ENCODE measurements around the gene BCL11A. TPM values are rescaled to one million over a fixed set of nuclear protein-coding genes. Genes with fewer than 3 reads are reported as not detected.

Gene BCL11A
- total RNA-seq: 11.0 TPM

DNA sequence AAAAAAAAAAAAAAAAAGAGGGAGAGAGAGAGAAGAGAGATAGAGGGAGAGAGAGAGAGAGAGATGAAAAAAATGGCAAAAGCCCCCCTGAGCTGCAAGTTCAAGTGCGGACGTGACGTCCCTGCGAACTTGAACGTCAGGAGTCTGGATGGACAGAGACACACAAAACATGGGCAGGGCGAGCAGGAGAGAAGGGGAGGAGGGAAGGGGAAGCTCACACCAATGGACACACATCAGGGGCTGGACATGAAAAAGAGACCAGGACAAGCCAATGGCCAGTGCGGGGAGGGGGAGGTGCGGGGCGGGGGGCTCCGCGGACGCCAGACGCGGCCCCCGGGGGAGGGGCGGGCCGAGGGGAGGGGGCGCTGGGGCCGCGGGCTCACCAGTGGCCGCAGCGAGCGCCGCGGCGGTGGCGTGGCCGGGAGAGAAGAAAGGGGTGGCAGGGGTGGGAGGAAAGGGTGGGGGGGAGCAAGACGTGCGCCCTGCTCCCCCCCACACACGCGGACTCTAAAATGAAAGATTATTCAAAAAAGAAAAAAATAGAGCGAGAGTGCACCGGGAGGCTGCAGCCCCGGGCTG lies at the start of gene BCL11A:
TSS of gene BCL11A (minus strand) at position 160 of the 579 bp plus-strand sequence. CDS start 384 bp downstream, outside the sequence.

Other genes starting within 250 kb of the BCL11A start
- gene PAPOLG, start 202.6 kb upstream of the BCL11A start, total RNA-seq: 16.2 TPM

All from metanephros (tissue), 1 donor.